Ishikawa (cell line): Measurements from ENCODE around the gene SYCE3.

Experiments used
- CEBPB ChIP-seq: IDR thresholded peaks from 2 replicates; pipeline ENCODE4 v1.6.1; 2012
- CREB1 ChIP-seq: IDR thresholded peaks from 2 replicates; pipeline ENCODE4 v1.6.1; 2012; ENCODE audit warnings: low read depth
- EP300 ChIP-seq: IDR thresholded peaks from 2 replicates; pipeline ENCODE4 v1.6.1; 2012; ENCODE audit warnings: borderline replicate concordance
- FOXM1 ChIP-seq: IDR thresholded peaks from 2 replicates; pipeline ENCODE4 v1.6.1; 2012; ENCODE audit warnings: low read depth, borderline replicate concordance
- MAX ChIP-seq: IDR thresholded peaks from 2 replicates; pipeline ENCODE4 v1.6.1; 2012
- RAD21 ChIP-seq: IDR thresholded peaks from 2 replicates; pipeline ENCODE4 v1.6.1; 2012; ENCODE audit warnings: low read depth
- REST ChIP-seq: IDR thresholded peaks from 2 replicates; pipeline ENCODE4 v1.6.1; 2012; ENCODE audit warnings: low read depth, mild to moderate bottlenecking
- TAF1 ChIP-seq: IDR thresholded peaks from 2 replicates; pipeline ENCODE4 v1.6.1; 2012; ENCODE audit warnings: low read depth, mild to moderate bottlenecking
- TCF12 ChIP-seq: IDR thresholded peaks from 2 replicates; pipeline ENCODE4 v1.6.1; 2012; ENCODE audit warnings: low read depth
- USF1 ChIP-seq: IDR thresholded peaks from 2 replicates; pipeline ENCODE4 v1.6.1; 2012
- YY1 ChIP-seq: IDR thresholded peaks from 2 replicates; pipeline ENCODE4 v1.6.1; 2012; ENCODE audit warnings: low read depth

DNA sequence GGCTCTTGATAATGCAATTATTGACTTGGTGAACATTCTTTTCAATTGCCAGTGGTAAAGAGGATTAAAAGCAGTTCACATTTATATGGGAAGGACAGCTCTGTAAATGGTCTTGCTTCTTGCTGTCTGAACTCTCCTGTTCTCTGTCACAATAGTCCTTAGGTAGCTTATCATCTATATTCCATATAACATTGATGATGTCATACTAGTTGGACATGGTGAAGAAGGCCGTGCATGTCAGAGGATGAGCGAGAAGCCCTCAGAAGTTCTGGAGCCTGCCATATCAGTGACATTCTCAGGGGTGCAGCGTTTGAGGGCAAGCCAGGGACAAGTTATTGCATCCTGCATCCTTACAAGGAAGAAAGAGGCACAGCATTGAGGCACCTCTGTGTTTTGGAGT, 22.5 kb upstream of the SYCE3 start:
- TF ChIP-seq RAD21 (no peak), TAF1 (no peak), EP300 (no peak), YY1 (no peak), REST (no peak), CEBPB (no peak), TCF12 (no peak), FOXM1 (no peak), USF1 (no peak), MAX (no peak), CREB1 (no peak)
